OCI-LY7 (cell line): ENCODE measurements around the gene ARAP3. TPM values are rescaled to one million over a fixed set of nuclear protein-coding genes. Genes with fewer than 3 reads are reported as not detected.

ENCODE experiments used
- Bru-seq: library from RNA; stranded (reverse); fragments of 400-500 nt; gene quantifications from one replicate; lab custom pipeline; 2021; lab: Mats Ljungman, UMichigan
- BruChase-seq, 2 experiments: library from RNA; stranded (reverse); fragments of 400-500 nt; gene quantifications; one replicate each; lab custom pipeline; 2021; lab: Mats Ljungman, UMichigan
- BruUV-seq: library from RNA; stranded (reverse); fragments of 400-500 nt; replicated peaks from 2 replicates; lab custom pipeline; 2021; lab: Mats Ljungman, UMichigan
- CTCF ChIA-PET: fragments of 300-600 bp; sonication (Branson Sonifier 250); formaldehyde crosslinking; loops from one replicate; lab custom pipeline; 2022; ENCODE audit warnings: antibody characterized with exemption; ENCODE audit not compliant: unreplicated experiment; lab: Charles Lee
- POLR2A ChIA-PET: fragments of 300-600 bp; sonication (Branson Sonifier 250); formaldehyde crosslinking; loops from one replicate; lab custom pipeline; 2022; ENCODE audit warnings: antibody characterized with exemption; lab: Charles Lee
- DNase-seq: peaks from one replicate; pipeline ENCODE4 v3.0.0-alpha.2; 2015; ENCODE audit warnings: low spot score
- H2AFZ ChIP-seq: fragments of 200-600 bp; sonication (generic), shearing (Covaris generic); 2 replicates; pipeline ENCODE4 v1.6.1; 2014; ENCODE audit warnings: mild to moderate bottlenecking, antibody characterized with exemption, low read length, moderate library complexity
- H3K27ac ChIP-seq: fragments of 200-600 bp; sonication (generic); 2 replicates; pipeline ENCODE4 v1.5.1; 2014; ENCODE audit warnings: mixed run types, low read depth, mild to moderate bottlenecking, moderate library complexity, low read length, inconsistent platforms; ENCODE audit not compliant: poor library complexity, severe bottlenecking
- H3K36me3 ChIP-seq: fragments of 200-600 bp; sonication (generic); 2 replicates; pipeline ENCODE4 v1.6.1; 2014; ENCODE audit warnings: mild to moderate bottlenecking, antibody characterized with exemption, low read length, moderate library complexity, mixed read lengths; ENCODE audit not compliant: insufficient read depth
- H3K4me1 ChIP-seq: fragments of 200-600 bp; sonication (generic); 2 replicates; pipeline ENCODE4 v1.5.1; 2014; ENCODE audit warnings: mild to moderate bottlenecking, low read length; ENCODE audit not compliant: insufficient read depth, poor library complexity, severe bottlenecking
- H3K4me2 ChIP-seq: fragments of 200-600 bp; sonication (generic); 2 replicates; pipeline ENCODE4 v1.6.1; 2014; ENCODE audit warnings: mild to moderate bottlenecking, low read length
- H3K4me3 ChIP-seq: fragments of 200-600 bp; sonication (generic); 2 replicates; pipeline ENCODE4 v1.5.1; 2014; ENCODE audit warnings: mild to moderate bottlenecking, low read depth, low read length; ENCODE audit not compliant: poor library complexity, severe bottlenecking
- H3K79me2 ChIP-seq: fragments of 200-600 bp; sonication (generic); 2 replicates; pipeline ENCODE4 v1.6.1; 2016; ENCODE audit warnings: low read depth, mild to moderate bottlenecking, low read length, moderate library complexity, mixed read lengths; ENCODE audit not compliant: insufficient read depth
- H3K9me2 ChIP-seq: fragments of 200-600 bp; sonication (generic); 2 replicates; pipeline ENCODE4 v1.6.1; 2016; ENCODE audit warnings: mild to moderate bottlenecking, low read length, mixed read lengths; ENCODE audit not compliant: insufficient read depth
- H3K9me3 ChIP-seq: fragments of 200-600 bp; sonication (generic); 2 replicates; pipeline ENCODE4 v1.6.1; 2014; ENCODE audit warnings: mild to moderate bottlenecking, mixed run types, low read length, mixed read lengths
- H4K20me1 ChIP-seq: fragments of 200-600 bp; sonication (generic); 2 replicates; pipeline ENCODE4 v1.6.1; 2014; ENCODE audit warnings: mild to moderate bottlenecking, antibody characterized with exemption, low read length, moderate library complexity, mixed read lengths; ENCODE audit not compliant: insufficient read depth
- CTCF ChIP-seq: fragments of 200-600 bp; sonication (generic); conservative IDR thresholded peaks from 2 replicates; pipeline ENCODE4 v1.5.1; 2014; ENCODE audit warnings: mild to moderate bottlenecking, antibody characterized with exemption, low read length, moderate library complexity, mixed read lengths
- EZH2phosphoT487 ChIP-seq: fragments of 200-600 bp; sonication (generic); IDR thresholded peaks from 2 replicates; pipeline ENCODE4 v1.6.1; 2018; ENCODE audit warnings: low read depth, borderline replicate concordance, mild to moderate bottlenecking, mixed run types, antibody characterized with exemption, low read length, moderate library complexity, mixed read lengths
- intact Hi-C: fragments of 100-400 bp; cut with micrococcal nuclease; formaldehyde crosslinking; loops from one replicate; pipeline ENCODE4 v1.10.0; 2022; ENCODE audit not compliant: unreplicated experiment
- long read RNA-seq: library from polyadenylated mRNA; stranded (forward); transcript quantifications from one replicate; pipeline ENCODE4 v2.0.0, GENCODE V29; 2022
- total RNA-seq, 2 experiments: library from RNA; depleted of rRNA in 1 of 2; stranded (reverse); fragments of >200 nt in 1 of 2; shearing (Covaris generic) in 1 of 2; gene quantifications; 2 replicates each; pipeline ENCODE4 v1.2.3, GENCODE V29; 2014 to 2022

ARAP3 gene
- total RNA-seq (2014; rRNA removed; shearing (Covaris generic)) (not detected in 2 replicates), total RNA-seq (2022) (not detected in 2 replicates), Bru-seq, nascent RNA (percentile 5 among the genes with signal in this experiment), BruChase-seq, experiment 1, labeled RNA remaining after a 6-hour chase (percentile 5 among the genes with signal in this experiment), BruChase-seq, experiment 2, labeled RNA remaining after a 2-hour chase (percentile 8 among the genes with signal in this experiment)
- long read RNA-seq, result 0 reads

GRCh38 chr5:141681695-141682641 lies at the start of gene ARAP3:
TSS of gene ARAP3 (minus strand) at chr5:141682230. CDS start at chr5:141680486, 1,744 bp downstream.
- Histone ChIP-seq H3K27ac (no peak within 1 kb of the TSS), H3K36me3 (no peaks in the 10 kb centered on the region), H3K9me2 (no peaks in the 10 kb centered on the region), H3K9me3 (no peaks in the 10 kb centered on the region), H2AFZ (no peak within 1 kb of the TSS), H3K4me3 (no peak within 1 kb of the TSS), H4K20me1 (no peaks in the 10 kb centered on the region), H3K4me1 (peaks cover 5% of the 10 kb centered on the region), H3K79me2 (no peaks in the 10 kb centered on the region), H3K4me2 (no peak within 1 kb of the TSS)
- intact Hi-C loops, result no loop called here
- no peak for DNase-seq
- BruUV-seq, result no TSS peak
- POLR2A ChIA-PET, result interaction anchor here (0.6 to 0.7 kb wide), 2 partner anchors 13 to 314 kb away, joined by 3 to 4 read pairs; no protein-coding TSS in a partner anchor
- TF ChIP-seq EZH2phosphoT487, result no peak
- TF ChIP-seq CTCF, result no peak
- CTCF ChIA-PET, result interaction anchor here (1.0 kb wide), 1 partner anchor 10 kb away, joined by 3 read pairs; no protein-coding TSS in a partner anchor

GRCh38 chr5:141729387-141730006 lies 47.5 kb upstream of the ARAP3 start:
- no peak overlapping the region for H3K4me3 ChIP-seq
- no peaks in the 10 kb centered on the region for H3K9me2 ChIP-seq
- H2AFZ ChIP-seq, result no peak overlapping the region
- H3K79me2 ChIP-seq, result no peaks in the 10 kb centered on the region
- no peak for DNase-seq
- no peaks in the 10 kb centered on the region for H4K20me1 ChIP-seq
- no peak overlapping the region for H3K27ac ChIP-seq
- no peak overlapping the region for H3K4me2 ChIP-seq
- no TSS peak for BruUV-seq
- H3K36me3 ChIP-seq, result no peaks in the 10 kb centered on the region
- no peaks in the 10 kb centered on the region for H3K9me3 ChIP-seq
- peaks cover 29% of the 10 kb centered on the region for H3K4me1 ChIP-seq
- no peak for TF ChIP-seq EZH2phosphoT487
- no peak for TF ChIP-seq CTCF
- intact Hi-C loops, result no loop called here
- CTCF ChIA-PET, result no interaction called here
- POLR2A ChIA-PET, result no interaction called here
